Esophagus muscularis mucosa (tissue), 4 donors: Measurements from ENCODE around the gene DVL3. TPM values are rescaled to one million over a fixed set of nuclear protein-coding genes. Genes with fewer than 3 reads are reported as not detected.

Experiments used
- DNase-seq: peaks from one replicate; pipeline ENCODE4 v3.0.0-alpha.2; 2017; ENCODE audit errors: extremely low spot score
- H3K27ac ChIP-seq, 4 donors: fragments of 200-600 bp; sonication (generic); replicated peaks in 1 of 4; 1 replicate in 3 of 4; 2 replicates in 1 of 4; pipeline ENCODE4 v1.5.1; 2016 to 2019; ENCODE audit warnings: mild to moderate bottlenecking in 1 of 4
- H3K27me3 ChIP-seq, 4 donors: fragments of 200-600 bp; sonication (generic); one replicate each; pipeline versions ENCODE4 v1.5.1 to v1.6.0; 2016 to 2019
- H3K36me3 ChIP-seq, 4 donors: fragments of 200-600 bp; sonication (generic); one replicate each; pipeline ENCODE4 v1.5.1; 2016 to 2019
- H3K4me1 ChIP-seq, 4 donors: fragments of 200-600 bp; sonication (generic); one replicate each; pipeline ENCODE4 v1.5.1; 2016 to 2019
- H3K4me3 ChIP-seq, 4 donors: fragments of 200-600 bp; sonication (generic); 1 replicate in 2 of 4; 2 replicates in 2 of 4; pipeline ENCODE4 v1.5.1; 2016 to 2019; ENCODE audit warnings: mild to moderate bottlenecking in 4 of 4, moderate library complexity in 1 of 4
- H3K9me3 ChIP-seq, 4 donors: fragments of 200-600 bp; sonication (generic); 1 replicate in 3 of 4; 2 replicates in 1 of 4; pipeline ENCODE4 v1.5.1; 2016 to 2019
- EP300 ChIP-seq: sonication (generic); formaldehyde crosslinking; IDR thresholded peaks from one replicate; pipeline ENCODE4 v1.6.1; 2017; ENCODE audit warnings: antibody characterized with exemption
- POLR2A ChIP-seq: fragments of 450-650 bp; IDR thresholded peaks from one replicate; pipeline ENCODE4 v1.6.1; 2017; ENCODE audit warnings: antibody characterized with exemption, moderate library complexity, mild to moderate bottlenecking, low read depth
- POLR2AphosphoS5 ChIP-seq, 2 donors: sonication (generic); formaldehyde crosslinking; IDR thresholded peaks; one replicate each; pipeline ENCODE4 v1.6.1; 2017; ENCODE audit warnings: antibody characterized with exemption in 2 of 2
- WGBS: methylation state at CpG from one replicate; pipeline ENCODE4 v1.1.5; 2018; 5-methylcytosine and 5-hydroxymethylcytosine counted together
- intact Hi-C: fragments of 100-400 bp; cut with DNase I; formaldehyde crosslinking; loops from one replicate; pipeline ENCODE4 v1.15.1; 2023
- total RNA-seq, 4 donors: library from RNA; depleted of rRNA; stranded (reverse); fragments of >200 nt; gene quantifications; one replicate each; pipeline versions ENCODE4 v1.1.0 to v1.2.1, GENCODE V29; 2016
- TF ChIP-seq, protein P1 (sequence below), 3 experiments: fragments of 200-600 bp in 2 of 3; fragments of 450-650 bp in 1 of 3; sonication (generic) in 2 of 3; IDR thresholded peaks; one replicate each; pipeline ENCODE4 v1.5.1; 2017 to 2019; ENCODE audit warnings: antibody characterized with exemption in 3 of 3, mild to moderate bottlenecking in 2 of 3, moderate library complexity in 1 of 3

Gene DVL3
- total RNA-seq, 4 donors from 2014 or later, result 64.0 to 119 (median 86.3) TPM

DNA sequence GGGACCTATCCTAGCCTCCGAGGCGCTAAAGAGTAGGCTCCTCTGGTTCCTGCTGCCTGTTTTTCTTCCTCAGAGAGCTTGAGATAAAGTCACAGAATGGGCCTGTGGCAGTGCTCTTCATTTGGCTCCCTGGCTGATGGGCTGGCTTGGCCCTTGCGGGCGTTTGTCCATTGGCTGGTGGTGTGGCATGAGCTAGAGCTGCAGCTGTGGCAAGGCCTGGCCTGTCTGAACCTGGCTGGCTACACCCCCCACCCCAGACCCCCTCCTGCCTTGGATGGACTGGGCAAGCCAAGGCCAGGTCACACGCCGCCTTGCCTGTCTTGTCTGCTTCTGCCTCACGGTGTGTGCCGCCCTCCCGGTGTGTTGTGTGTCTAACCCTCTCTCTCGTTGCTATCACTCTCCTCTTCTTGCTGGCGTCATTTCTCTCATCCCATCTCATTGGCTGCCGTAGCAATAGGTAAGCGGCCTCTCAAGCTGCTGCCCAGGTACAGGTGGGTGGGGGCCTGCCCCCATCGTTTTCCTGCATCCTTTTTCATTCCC is 22.7 kb downstream of the DVL3 start:
- Histone ChIP-seq H3K36me3 (peaks cover 52 to 61% (median 59%) of the 10 kb centered on the region in 4 donors), H3K9me3 (no peaks in the 10 kb centered on the region), H3K27me3 (no peaks in the 10 kb centered on the region), H3K4me3 (peak overlapping the region in 2 of 4 donors; percentile 85 to 100), H3K27ac (peak overlapping the region; percentile 10 to 96 (median 92)), H3K4me1 (peaks cover 33 to 60% (median 50%) of the 10 kb centered on the region in 4 donors)
- intact Hi-C loops, result no loop called here
- TF ChIP-seq, protein P1, sequence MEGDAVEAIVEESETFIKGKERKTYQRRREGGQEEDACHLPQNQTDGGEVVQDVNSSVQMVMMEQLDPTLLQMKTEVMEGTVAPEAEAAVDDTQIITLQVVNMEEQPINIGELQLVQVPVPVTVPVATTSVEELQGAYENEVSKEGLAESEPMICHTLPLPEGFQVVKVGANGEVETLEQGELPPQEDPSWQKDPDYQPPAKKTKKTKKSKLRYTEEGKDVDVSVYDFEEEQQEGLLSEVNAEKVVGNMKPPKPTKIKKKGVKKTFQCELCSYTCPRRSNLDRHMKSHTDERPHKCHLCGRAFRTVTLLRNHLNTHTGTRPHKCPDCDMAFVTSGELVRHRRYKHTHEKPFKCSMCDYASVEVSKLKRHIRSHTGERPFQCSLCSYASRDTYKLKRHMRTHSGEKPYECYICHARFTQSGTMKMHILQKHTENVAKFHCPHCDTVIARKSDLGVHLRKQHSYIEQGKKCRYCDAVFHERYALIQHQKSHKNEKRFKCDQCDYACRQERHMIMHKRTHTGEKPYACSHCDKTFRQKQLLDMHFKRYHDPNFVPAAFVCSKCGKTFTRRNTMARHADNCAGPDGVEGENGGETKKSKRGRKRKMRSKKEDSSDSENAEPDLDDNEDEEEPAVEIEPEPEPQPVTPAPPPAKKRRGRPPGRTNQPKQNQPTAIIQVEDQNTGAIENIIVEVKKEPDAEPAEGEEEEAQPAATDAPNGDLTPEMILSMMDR (IDR thresholded peaks at IDR 0.05), result no peak
- no peak for TF ChIP-seq EP300
- no peak for TF ChIP-seq POLR2A
- TF ChIP-seq POLR2AphosphoS5 (IDR thresholded peaks at IDR 0.05), result no peak
- no peak for DNase-seq
- WGBS, result 87% methylated on average over 12 of the region's 14 CpGs

DNA sequence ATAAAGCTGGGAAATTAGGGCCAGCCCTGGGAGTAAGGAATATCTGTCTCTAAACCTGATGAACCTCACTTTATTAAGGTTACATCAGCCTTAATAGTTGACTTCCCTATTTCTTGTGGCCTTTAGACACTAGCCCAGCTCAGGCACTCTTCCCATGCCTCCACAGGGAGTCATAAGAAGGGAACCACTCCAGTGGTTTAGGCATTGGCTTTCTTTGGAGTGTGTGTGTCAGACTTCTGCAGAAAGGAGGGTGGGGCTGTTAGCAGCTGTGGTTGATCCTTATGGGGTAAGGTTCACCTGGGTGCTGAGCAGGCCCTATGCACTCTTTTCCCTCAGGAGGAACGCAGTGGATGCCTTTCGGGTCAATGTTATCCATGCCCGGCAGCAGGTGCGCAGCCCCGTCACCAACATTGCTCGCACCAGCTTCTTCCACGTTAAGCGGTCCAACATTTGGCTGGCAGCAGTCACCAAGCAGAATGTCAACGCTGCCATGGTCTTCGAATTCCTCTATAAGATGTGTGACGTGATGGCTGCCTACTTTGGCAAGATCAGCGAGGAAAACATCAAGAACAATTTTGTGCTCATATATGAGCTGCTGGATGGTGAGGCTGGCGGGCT is 23.5 kb downstream of the DVL3 start:
- H3K27me3 ChIP-seq, result no peaks in the 10 kb centered on the region
- intact Hi-C loops, result no loop called here
- 96% methylated on average over 13 of the region's 13 CpGs for WGBS
- no peaks in the 10 kb centered on the region for H3K9me3 ChIP-seq
- peaks cover 32 to 52% (median 48%) of the 10 kb centered on the region in 4 donors for H3K4me1 ChIP-seq
- peak overlapping the region in 1 of 4 donors; percentile 10 for H3K27ac ChIP-seq
- TF ChIP-seq, protein P1 (IDR thresholded peaks at IDR 0.05), result no peak
- no peak for TF ChIP-seq EP300
- no peak for TF ChIP-seq POLR2AphosphoS5 (IDR thresholded peaks at IDR 0.05)
- TF ChIP-seq POLR2A, result no peak
- peaks cover 60 to 68% (median 67%) of the 10 kb centered on the region in 4 donors for H3K36me3 ChIP-seq
- no peak overlapping the region for H3K4me3 ChIP-seq
- DNase-seq, result no peak

DNA sequence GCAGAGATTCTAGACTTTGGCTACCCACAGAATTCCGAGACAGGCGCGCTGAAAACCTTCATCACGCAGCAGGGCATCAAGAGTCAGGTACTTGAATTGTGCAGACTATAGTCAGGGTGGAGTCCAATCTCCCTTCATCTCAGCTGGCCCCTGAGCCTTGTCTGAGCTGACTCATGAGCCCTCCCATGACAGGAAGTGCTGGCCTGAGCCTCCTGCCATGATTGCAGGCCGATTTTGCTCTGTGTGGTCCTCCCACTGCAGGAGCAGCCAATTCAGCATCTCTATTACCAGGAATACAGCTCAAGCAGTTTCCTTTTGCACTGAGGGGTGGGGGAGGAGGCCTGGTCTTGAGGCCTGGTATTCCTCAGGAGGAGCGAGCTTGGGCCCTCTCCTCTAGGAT is 25.0 kb downstream of the DVL3 start:
- TF ChIP-seq POLR2A (no peak), EP300 (no peak), POLR2AphosphoS5 (IDR thresholded peaks at IDR 0.05) (no peak)
- TF ChIP-seq, protein P1 (IDR thresholded peaks at IDR 0.05), result no peak
- 75% methylated on average over 6 of the region's 6 CpGs for WGBS
- Histone ChIP-seq H3K4me3 (no peak overlapping the region), H3K9me3 (no peaks in the 10 kb centered on the region), H3K36me3 (peaks cover 67 to 79% (median 78%) of the 10 kb centered on the region in 4 donors), H3K27me3 (no peaks in the 10 kb centered on the region), H3K4me1 (peaks cover 30 to 47% (median 44%) of the 10 kb centered on the region in 4 donors), H3K27ac (no peak overlapping the region)
- intact Hi-C loops, result no loop called here
- DNase-seq, result no peak

DNA sequence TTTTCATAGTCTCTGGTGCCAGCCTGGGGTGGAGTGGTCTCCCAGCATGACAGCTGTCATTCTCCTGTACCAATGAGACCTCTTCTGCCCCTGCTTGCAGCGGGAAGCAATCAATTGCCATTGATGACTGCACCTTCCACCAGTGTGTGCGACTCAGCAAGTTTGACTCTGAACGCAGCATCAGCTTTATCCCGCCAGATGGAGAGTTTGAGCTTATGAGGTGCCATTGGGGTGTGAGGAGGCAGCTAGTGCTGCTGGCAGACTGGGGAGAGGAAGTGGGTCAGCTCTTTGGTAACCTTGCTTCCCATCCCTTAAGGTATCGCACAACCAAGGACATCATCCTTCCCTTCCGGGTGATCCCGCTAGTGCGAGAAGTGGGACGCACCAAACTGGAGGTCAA is 26.4 kb downstream of the DVL3 start:
- H3K4me3 ChIP-seq, result no peak overlapping the region
- intact Hi-C loops, result no loop called here
- H3K9me3 ChIP-seq, result no peaks in the 10 kb centered on the region
- H3K27ac ChIP-seq, result no peak overlapping the region
- peaks cover 67 to 79% (median 78%) of the 10 kb centered on the region in 4 donors for H3K36me3 ChIP-seq
- TF ChIP-seq POLR2AphosphoS5 (IDR thresholded peaks at IDR 0.05), result no peak
- TF ChIP-seq, protein P1 (IDR thresholded peaks at IDR 0.05), result no peak
- no peak for TF ChIP-seq EP300
- no peak for TF ChIP-seq POLR2A
- H3K27me3 ChIP-seq, result no peaks in the 10 kb centered on the region
- no peak for DNase-seq
- 87% methylated on average over 8 of the region's 9 CpGs for WGBS
- H3K4me1 ChIP-seq, result peaks cover 28 to 41% (median 38%) of the 10 kb centered on the region in 4 donors
